Stimulated activated CD4-positive, alpha-beta T cell treated with anti-CD3 and anti-CD28 coated beads, Interleukin-4, amount 100 ng/mL, for 24 hours (primary cell): ENCODE measurements around the gene C2orf66.

ENCODE experiments used
- DNase-seq: peaks from one replicate; pipeline ENCODE4 v3.0.0-alpha.2; 2020

C2orf66 gene

GRCh38 chr2:196758474-196759377 lies 50.4 kb downstream of the C2orf66 start:
- no peak for DNase-seq
